IPS-18c (cell line): ENCODE measurements around the gene RNASE4.
"Not testable (repeated sequence)": the region's sequence is repeated elsewhere in the genome, so short reads cannot be mapped to it uniquely, and the experiment has no call there.

Source experiments
- H3K4me3 ChIP-seq: 2 replicates; pipeline ENCODE4 v1.7.0; 2013; ENCODE audit warnings: low read depth, mild to moderate bottlenecking, low read length, moderate library complexity; ENCODE audit not compliant: insufficient read depth
- H3K9me3 ChIP-seq: one replicate; pipeline ENCODE4 v1.6.1; 2013; ENCODE audit warnings: mild to moderate bottlenecking, low read length, moderate library complexity; ENCODE audit not compliant: control insufficient read depth, insufficient read depth

Gene RNASE4

GRCh38 chr14:20666400-20666961 lies 17.9 kb upstream of the RNASE4 start:
- H3K9me3 ChIP-seq, H3K4me3 ChIP-seq: not testable (repeated sequence)

- H3K9me3 ChIP-seq, result peaks cover 2% of the 10 kb centered on the region
Measured at GRCh38 chr14:20667957-20668356, 16.4 kb upstream of the RNASE4 start.

DNA sequence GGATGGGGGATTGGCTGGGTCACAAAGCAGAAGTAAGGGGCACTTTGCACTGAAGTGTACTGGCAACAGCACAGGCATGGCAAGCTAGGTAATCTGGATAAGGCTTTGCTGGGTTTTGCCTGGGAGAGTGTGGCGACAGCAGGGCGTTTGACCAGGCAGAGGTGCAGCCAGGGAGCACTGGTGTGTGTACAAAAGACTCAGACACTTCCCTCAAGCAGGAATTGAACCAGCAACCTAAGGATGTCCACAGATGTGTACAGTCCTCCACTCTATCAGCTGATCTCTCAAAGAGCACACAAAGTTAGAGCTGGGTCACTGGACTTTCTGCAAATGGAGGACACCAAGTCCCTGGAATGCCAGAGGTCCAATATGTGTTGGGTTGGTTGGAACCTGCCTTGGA lies 15.4 kb upstream of the RNASE4 start:
- no peak overlapping the region for H3K4me3 ChIP-seq
- peaks cover 2% of the 10 kb centered on the region for H3K9me3 ChIP-seq

More at GRCh38 chr14:20667957-20668356, 16.4 kb upstream of the RNASE4 start:
- no peak overlapping the region for H3K4me3 ChIP-seq

GRCh38 chr14:20671597-20672283 lies 12.6 kb upstream of the RNASE4 start:
- H3K9me3 ChIP-seq, result peaks cover 2% of the 10 kb centered on the region
- no peak overlapping the region for H3K4me3 ChIP-seq

GRCh38 chr14:20675669-20676068 lies 8.7 kb upstream of the RNASE4 start:
- peaks cover 2% of the 10 kb centered on the region for H3K9me3 ChIP-seq
- H3K4me3 ChIP-seq, result no peak overlapping the region

DNA sequence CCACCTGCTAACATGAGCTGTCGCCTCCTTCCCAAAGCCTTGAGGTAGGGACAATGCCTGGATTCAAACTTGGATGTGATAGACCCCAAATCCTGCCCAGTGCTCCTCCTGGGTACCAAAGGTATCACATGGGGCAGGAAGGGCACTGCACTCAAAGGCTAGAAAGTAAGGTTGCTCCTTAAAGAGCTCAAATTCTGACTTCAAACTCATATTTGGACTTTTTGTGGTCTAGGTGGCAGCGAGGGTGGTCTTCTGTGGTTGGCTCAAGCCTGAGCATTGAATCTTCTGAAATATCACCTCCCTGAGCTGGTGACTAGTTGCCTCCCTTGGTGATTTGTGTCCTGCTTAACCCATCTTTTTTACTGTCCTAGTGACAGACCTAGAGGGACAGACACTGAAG lies 8.3 kb upstream of the RNASE4 start:
- peaks cover 2% of the 10 kb centered on the region for H3K9me3 ChIP-seq

DNA sequence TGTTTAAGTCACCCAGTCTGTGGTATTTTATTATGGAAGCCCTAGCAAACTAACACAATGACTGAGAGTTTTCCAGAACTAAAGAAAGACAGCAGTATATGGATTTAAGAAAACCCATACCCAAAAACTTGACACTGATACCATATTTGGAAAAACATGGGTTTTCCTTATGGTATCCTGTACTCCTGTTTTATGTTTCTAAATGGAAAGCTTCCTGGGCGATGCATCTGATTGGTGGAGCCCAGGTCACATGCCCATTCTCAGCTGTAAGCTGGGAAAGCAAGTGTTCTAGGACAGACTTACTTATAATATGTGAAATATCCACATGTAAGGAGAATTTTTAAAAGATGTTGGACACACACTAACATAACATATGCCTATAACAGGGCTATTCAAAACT lies 4.5 kb upstream of the RNASE4 start:
- Histone ChIP-seq H3K4me3 (no peak overlapping the region), H3K9me3 (no peaks in the 10 kb centered on the region)

More for the DNA sequence above, 8.3 kb upstream of the RNASE4 start:
- no peak overlapping the region for H3K4me3 ChIP-seq

DNA sequence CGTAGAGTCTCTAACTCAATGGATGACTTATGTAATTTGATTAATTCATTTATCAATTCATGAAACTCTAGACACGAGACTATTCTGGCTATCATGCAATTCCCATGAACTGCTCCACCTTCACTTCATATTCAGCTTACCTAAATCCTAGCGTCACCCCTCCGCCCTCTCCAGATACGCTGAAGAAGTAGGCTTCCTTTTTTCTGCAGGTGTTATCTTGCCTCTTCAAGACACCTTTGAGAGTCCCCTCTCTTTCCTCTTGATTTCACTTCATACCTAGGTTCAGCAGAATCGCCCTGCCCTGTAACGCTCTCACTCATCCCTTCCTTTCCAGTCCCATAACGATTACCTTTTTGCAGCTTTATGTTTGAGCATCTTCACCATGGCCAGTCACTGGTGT lies 4.0 kb upstream of the RNASE4 start:
- Histone ChIP-seq H3K9me3 (no peaks in the 10 kb centered on the region), H3K4me3 (peak overlapping the region; percentile 100; the same call in 1 of the 2 replicates)

GRCh38 chr14:20680843-20681347 lies 3.5 kb upstream of the RNASE4 start:
- peak overlapping the region; percentile 100; the same call in 1 of the 2 replicates for H3K4me3 ChIP-seq

DNA sequence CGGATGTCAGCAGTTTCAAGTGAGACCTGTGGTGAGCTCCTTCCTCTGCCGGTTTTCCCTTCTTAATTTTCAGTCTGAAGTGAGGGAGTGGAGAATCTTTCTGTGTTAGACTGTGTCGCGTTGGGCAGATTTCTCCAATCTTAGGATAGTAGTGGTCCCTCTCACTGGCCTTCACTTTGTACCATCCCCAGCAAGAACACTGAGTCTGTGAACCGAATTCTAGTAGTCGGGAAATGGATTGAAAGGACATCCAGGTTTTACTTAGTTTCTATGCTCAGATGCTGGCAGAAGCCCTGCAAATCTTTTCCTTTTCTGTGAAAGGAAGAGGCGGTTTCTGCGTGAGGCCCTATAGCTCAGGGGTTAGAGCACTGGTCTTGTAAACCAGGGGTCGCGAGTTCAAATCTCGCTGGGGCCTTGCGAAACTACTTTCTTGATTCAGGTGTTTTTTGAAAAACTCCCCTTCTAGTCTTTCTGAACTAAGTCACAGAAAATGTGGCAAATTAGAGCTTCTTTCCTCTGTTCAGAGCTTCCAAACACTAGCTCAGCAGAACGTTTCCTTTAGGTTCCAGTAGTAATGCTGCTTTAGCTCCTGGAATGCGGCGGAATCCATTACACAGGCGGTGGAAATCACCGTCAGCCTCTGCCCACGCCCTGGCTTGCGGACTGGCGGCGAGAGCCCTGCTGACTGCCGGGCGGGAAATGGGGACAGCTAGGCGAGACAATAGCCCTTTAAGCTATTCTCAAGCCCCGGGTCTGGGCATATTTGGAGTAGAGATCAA lies 2.8 kb upstream of the RNASE4 start:
- peak overlapping the region; percentile 100 for H3K4me3 ChIP-seq
- no peaks in the 10 kb centered on the region for H3K9me3 ChIP-seq

More at GRCh38 chr14:20680843-20681347, 3.5 kb upstream of the RNASE4 start:
- no peaks in the 10 kb centered on the region for H3K9me3 ChIP-seq

DNA sequence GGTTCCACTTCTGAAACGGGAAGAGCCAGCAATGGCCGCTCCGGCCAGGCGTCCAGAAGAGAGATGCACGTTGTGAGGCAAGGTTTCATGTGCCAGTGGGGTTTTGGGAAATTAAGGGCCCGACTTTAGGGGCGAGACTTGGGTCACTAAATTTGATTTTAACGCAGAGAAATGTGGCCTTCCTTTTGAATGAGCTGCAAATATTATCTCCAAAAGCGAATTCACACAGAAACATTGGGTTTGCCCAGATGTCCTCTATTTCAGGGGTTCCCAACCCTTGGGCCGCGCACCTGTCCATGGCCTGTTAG lies 2.3 kb upstream of the RNASE4 start:
- Histone ChIP-seq H3K4me3 (peak overlapping the region; percentile 100), H3K9me3 (no peaks in the 10 kb centered on the region)

DNA sequence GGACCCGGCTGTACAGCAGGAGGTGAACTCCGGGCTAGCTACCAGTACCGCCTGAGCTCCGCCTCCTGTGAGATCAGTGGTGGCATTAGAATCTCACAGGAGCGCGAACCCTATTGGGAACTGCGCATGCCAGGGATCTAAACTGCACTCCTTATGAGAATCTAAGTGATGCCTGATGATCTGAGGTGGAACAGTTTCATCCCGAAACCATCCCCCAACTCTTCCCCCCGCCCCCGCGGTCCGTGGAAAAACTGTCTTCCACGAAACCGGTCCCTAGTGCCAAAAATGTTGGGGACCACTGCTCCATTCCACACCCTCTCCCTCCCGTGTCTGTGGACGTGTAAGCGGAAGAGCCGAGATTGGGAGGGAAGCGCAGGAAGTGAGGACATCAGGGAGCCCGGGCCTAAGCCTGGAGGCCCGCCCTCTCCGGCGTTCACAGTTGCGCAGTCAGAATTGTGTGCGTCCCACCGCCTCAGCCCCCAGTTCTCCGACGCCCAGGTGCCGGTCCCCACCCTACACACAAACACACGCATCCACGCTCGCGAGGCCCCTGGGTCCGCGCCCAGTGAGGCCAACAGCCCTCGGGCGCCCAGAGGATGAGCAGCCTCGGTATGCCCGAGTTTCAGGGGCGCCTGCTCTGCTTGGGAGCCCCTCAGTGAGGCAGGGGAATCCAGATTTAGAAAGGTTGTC lies 1.8 kb upstream of the RNASE4 start:
- H3K9me3 ChIP-seq, result no peaks in the 10 kb centered on the region
- H3K4me3 ChIP-seq, result peak overlapping the region; percentile 100

- Histone ChIP-seq H3K9me3 (no peaks in the 10 kb centered on the region), H3K4me3 (peak overlapping the region; percentile 100)
Measured at GRCh38 chr14:20683125-20683890, 1.1 kb upstream of the RNASE4 start.

GRCh38 chr14:20684662-20685456 lies 499 bp downstream of the RNASE4 start:
- H3K4me3 ChIP-seq, result peak overlapping the region; percentile 100
- no peaks in the 10 kb centered on the region for H3K9me3 ChIP-seq

GRCh38 chr14:20686386-20687143 lies 2.2 kb downstream of the RNASE4 start:
- H3K4me3 ChIP-seq, result no peak overlapping the region

More at GRCh38 chr14:20686386-20687143, 2.2 kb downstream of the RNASE4 start:
- no peaks in the 10 kb centered on the region for H3K9me3 ChIP-seq
